Measurements from ENCODE around the gene TMEM59.
"Not testable (repeated sequence)": the region's sequence is repeated elsewhere in the genome, so short reads cannot be mapped to it uniquely, and the experiment has no call there.

The TMEM59 gene

DNA sequence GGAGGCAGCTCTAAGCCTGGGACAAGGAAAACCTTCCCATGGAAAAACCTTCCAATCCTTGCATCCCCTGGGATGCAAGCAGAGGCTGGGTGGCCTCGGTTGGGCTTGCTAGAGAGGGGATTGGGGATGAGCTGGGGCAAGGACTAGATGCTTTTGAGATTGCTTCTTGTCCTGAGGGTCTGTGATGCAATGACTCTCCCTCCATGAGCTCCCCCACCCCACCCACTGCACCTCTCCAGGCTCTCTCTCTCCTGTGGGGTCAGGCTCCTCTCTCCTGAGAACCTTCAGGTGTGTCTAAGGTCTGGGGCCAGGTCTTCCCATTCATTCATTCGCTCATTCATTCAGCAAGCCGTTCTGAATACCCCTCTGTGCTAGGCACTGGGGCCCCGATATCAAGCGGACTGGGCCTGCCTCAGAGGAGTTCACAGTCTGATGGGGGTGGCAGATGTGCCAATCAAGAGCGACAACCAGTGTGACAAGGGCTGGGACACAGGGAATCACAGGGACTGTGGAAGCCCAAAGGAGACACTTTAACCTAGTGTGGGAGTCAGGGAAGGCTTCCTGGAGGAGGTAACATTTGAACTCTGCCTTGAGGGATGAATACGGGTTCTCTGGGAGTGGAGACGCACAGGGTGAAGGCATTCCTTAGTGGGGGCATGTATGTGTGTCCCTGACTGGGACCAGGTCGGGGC lies 41.5 kb downstream of the TMEM59 start:
- DNase-seq = no peak

DNA sequence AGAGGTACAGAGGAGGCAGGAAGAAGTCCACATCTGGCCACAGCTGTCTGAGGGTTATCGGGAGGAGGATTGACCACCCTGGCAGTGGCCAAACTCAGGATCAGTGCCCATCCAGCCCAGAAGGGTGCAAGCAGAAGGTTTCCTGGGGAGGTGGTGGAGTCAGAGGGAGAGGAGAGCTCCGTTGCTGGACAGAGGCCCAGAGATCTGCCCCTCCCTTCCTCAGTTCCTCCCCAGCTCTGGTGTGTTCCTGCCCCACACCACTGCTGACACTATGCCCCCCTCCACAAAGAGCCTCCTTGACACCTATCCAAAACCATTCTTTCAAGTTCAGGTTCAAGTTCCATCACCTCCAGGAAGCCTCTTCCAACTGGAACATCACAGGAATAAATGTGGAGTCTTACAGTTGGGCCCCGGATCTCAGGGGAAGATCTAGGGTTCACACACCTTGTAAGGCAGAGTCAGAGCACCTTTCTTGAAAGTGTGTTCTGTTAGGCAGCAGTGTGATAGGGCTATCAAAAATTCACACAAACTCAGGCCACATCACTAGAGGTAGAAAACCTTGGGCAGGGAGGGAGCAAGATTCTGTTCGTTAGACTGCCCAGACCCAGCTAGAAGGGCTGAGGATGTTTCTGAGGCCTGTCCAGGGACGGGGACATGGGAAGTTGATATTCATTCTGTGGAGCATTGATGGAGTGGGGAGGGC lies 42.4 kb downstream of the TMEM59 start:
- no peak for DNase-seq

GRCh38 chr1:54009406-54009805 lies 43.6 kb downstream of the TMEM59 start:
- no peak for DNase-seq

DNA sequence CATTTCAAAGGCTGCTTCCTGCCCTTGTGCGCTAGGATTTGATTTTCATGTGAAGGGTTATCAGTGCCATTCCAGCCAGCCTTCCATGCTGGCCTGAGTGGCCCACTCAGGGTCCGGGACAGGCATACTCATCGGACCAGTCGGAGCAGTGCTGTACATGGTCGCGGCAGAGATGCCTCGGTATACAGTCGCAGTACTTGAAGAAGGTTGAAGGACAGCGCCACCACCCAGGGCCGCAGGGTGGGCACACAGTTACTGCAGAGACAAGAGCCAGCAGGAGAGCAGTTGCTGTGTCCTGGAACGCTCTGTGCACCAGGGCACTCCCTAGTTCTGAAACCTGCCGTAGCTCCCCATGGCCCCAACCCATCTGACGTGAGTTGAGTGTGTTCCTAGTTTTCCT lies 44.1 kb downstream of the TMEM59 start:
- DNase-seq = no peak

- DNase-seq = no peak
Observed at GRCh38 chr1:54007613-54008012, 45.4 kb downstream of the TMEM59 start.

DNA sequence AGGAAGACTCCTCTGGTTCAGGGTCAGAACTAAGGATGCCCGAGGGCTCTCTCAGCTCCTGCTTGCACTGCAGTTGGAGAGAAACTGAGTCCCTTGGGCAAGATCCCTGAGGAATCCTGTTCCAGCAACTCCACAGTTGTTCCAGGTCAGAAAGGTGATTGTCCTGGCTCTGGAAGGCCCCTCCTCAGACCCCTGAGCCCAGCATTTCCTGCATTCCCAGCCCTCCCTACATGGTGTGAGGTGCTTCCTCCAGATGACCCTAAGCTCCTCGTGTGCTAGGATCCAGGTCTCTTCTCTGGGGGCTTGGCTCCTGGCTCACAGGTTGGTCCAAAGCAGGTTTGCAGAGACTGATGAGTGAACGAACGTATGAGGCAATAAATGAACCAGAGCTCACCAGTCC lies 46.5 kb downstream of the TMEM59 start:
- no peak for DNase-seq

DNA sequence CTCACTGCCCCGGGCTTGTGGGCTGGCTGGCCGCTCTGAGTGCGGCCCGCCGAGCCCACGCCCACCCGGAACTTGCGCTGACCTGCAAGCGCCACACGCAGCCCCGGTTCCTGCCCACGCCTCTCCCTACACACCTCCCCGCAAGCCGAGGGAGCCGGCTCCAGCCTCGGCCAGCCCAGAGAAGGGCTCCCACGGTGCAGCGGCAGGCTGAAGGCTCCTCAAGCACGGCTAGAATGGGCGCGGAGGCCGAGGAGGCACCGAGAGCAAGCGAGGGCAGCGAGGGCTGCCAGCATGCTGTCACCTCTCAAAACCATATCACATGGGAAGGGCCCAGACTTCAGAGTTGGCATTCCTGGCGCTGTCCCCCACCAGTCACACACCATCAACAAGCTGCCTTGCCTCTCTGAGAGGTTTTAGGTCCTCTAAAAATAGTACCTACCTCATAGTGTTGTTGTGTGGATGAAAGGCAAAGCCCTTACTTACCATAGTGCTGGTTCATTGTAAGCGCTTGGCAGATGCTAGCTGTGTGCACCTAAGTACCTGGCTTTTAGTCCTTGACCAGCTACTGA lies 48.4 kb downstream of the TMEM59 start:
- no peak for DNase-seq

- not testable (repeated sequence) for DNase-seq
Observed at GRCh38 chr1:54003750-54004480, 49.1 kb downstream of the TMEM59 start.

- no peak for DNase-seq
Observed at GRCh38 chr1:54003249-54003646, 49.8 kb downstream of the TMEM59 start.

GRCh38 chr1:54002544-54003248 lies 50.3 kb downstream of the TMEM59 start:
- no peak for DNase-seq

DNA sequence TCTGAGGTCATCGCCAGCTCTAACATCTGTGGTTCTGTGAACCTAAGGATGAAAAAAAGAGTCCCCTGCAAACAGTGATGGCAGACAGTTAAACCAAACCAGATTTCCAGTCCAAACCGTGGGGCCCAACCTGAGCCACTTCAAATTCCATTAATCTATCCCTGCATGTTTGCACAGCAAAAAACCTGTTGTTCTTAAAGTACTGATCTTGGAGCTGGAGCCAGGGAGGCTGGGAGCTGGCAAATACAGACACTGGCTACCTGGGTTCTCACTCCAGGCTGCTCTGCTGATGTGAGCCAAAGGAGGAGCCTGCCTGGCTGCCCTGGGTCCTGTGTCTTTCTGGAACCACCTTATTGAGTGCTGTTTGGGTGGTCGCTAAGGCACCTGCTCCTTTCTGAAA lies 51.4 kb downstream of the TMEM59 start:
- DNase-seq = no peak

DNA sequence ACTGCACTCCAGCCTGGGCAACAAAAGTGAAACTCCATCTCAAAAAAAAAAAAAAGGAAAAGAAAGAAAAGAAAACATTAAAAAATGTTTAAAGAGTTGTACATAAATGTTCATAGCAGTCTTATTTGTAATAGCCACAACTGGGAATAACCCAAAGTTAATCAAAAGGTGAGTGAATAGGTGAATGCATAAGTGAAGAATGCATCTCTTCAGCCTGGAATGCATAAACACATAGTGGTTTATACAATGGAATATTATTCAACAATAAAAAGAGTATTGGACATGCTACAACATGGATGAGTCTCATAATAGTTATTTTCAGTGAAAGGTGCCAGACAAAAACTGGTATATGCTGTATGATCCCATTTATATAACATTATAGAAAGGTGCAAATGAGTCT lies 53.1 kb downstream of the TMEM59 start:
- no peak for DNase-seq

- DNase-seq = no peak
Observed at GRCh38 chr1:53998223-53998622, 54.8 kb downstream of the TMEM59 start.

GRCh38 chr1:53995683-53996082 lies 57.3 kb downstream of the TMEM59 start:
- DNase-seq = no peak

- not testable (repeated sequence) for DNase-seq
Observed at GRCh38 chr1:53994516-53994915, 58.5 kb downstream of the TMEM59 start.

DNA sequence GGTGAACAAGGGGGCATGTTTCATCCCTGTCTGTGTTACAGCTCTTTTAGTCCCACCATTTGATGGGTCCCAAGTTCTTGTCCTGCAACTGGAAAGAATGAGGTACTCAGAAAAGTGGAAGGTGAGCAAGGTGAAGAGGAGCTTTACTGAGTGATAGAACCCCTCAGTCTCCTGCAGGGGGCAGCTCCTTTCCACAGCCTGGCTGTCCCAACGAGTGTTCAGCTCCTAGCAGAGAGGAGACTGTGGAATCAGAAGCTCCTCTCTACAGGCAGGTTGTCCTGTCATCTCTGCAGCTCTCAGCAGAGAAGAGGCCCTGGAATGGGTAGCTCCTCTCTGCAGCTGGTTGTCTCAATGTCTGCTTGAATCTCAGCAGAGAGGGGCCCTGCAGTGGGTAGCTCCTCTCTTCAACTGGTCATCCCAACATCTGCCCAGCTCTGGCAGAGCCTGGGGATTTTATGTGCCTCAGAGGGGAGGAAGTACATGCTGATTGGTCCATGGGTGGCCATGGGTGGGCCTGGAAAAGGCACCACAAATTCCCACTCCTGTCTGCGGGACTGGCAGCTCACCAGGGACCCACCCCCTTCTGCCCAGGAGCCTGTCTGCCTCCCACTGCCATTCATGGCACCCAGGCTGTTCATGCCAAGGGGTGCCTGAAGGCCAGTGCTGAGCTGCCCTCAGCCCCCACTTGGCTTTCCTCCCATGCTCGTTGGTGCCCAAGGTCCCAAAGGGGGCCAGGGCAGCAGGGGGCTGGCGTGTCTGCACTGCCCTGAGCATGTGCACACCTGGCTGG lies 60.7 kb downstream of the TMEM59 start:
- no peak for DNase-seq

GRCh38 chr1:53987880-53988279 lies 65.1 kb downstream of the TMEM59 start:
- DNase-seq = peak; percentile 59

DNA sequence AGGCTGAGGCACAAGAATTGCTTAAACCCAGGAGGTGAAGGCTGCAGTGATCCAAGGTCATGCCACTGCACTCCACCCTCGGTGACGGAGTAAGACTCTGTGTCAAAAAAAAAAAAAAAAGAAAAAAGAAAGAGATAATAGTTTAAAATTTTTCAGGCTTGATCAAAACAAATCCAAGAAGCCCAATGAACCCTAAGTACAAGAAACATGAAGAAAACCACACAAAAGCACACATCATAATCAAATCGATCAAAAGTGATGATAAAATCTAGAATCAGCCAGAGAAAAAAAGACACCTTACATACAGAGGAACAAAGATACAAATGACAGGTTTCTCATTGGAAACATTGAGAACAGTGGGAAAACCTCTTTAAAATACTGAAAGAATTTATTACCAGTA lies 66.5 kb downstream of the TMEM59 start:
- DNase-seq = no peak

DNA sequence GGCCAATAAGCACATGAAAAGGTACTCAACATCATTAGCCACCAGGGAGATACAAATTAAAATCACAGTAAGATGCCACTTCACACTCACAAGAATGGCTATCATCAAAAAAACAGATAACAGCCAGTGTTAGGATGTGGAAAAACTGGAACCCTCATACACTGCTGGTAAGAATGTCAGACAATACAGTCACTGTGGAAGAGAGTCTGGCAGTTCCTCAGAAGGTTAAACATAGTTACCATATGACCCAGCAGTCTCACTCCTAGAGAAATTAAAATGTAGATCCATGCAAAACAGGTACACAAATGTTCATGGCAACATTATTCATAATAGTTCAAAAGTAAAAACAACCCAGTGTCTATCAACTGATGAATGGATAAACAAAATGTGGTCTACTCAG lies 68.3 kb downstream of the TMEM59 start:
- no peak for DNase-seq

DNA sequence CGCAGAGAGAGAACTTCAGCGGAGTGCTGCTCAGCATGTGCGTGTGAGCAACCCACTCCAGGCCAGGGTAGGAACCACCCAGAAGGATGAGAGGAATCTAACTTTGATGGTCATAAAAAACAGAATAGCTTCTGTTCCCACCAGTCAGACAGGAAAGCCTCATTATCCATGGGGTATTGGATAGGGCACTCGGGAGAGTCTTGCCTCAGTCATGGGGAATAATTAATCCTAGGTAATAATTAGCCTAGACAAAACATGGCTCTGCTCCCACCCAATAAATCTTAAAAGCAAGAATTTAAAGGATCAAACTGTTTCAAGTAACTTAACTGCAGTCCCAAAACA lies 70.3 kb downstream of the TMEM59 start:
- DNase-seq = no peak

DNA sequence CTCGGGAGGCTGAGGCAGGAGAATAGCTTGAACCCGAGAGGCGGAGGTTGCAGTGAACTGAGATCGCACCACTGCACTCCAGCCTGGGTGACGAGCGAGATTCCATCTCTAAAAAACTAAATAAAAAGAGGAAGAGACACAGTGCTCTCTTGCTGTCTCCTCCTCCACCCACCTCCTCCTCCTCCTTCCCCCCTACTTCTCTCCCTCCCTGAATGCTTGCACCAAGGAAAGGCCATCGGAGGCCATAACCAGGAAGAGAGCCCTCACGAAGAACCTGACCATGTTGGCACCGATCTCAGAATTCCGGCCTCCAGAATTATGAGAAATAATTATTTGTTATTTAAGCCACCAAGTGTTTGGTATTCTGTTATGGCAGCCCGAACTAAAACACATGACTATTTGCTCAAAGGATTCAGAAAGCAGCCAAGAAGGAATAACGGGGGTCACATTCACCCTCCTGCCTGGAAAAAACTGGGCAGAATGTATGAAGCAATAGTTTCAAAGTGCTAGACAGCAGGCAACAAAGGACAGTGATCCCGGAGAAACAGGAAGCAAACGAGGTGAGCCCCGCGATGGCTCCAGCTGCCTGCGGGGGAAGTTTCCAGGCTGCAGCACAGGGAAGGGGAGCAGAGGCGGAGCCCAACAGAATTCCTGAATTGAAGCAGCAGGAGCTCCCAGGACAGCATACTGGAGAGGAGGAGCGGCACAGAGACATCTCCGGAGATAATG lies 70.8 kb downstream of the TMEM59 start:
- no peak for DNase-seq

GRCh38 chr1:53981220-53981619 lies 71.8 kb downstream of the TMEM59 start:
- DNase-seq = no peak
